HG02981 (cell line): ENCODE results near the gene MT1A.

Experiments used
- ATAC-seq: cut with Tn5 transposase; IDR thresholded peaks from one replicate; pipeline ENCODE4 v1.9.1; 2021; ENCODE audit warnings: mild to moderate bottlenecking, moderate library complexity; ENCODE audit not compliant: unreplicated experiment

The MT1A gene

GRCh38 chr16:56637814-56638750 lies at the start of gene MT1A:
Gene MT1A (plus strand): TSS chr16:56638666. CDS start chr16:56638739, 73 bp downstream.
- no peak for ATAC-seq

- ATAC-seq, result no peak
Observed at GRCh38 chr16:56588781-56589140, 49.7 kb upstream of the MT1A start.

- ATAC-seq, result no peak
Observed at GRCh38 chr16:56589141-56590039, 49.1 kb upstream of the MT1A start, which contains the start of gene MT3. Gene MT3 (plus strand): TSS chr16:56589528. CDS start chr16:56589591, 63 bp downstream.

DNA sequence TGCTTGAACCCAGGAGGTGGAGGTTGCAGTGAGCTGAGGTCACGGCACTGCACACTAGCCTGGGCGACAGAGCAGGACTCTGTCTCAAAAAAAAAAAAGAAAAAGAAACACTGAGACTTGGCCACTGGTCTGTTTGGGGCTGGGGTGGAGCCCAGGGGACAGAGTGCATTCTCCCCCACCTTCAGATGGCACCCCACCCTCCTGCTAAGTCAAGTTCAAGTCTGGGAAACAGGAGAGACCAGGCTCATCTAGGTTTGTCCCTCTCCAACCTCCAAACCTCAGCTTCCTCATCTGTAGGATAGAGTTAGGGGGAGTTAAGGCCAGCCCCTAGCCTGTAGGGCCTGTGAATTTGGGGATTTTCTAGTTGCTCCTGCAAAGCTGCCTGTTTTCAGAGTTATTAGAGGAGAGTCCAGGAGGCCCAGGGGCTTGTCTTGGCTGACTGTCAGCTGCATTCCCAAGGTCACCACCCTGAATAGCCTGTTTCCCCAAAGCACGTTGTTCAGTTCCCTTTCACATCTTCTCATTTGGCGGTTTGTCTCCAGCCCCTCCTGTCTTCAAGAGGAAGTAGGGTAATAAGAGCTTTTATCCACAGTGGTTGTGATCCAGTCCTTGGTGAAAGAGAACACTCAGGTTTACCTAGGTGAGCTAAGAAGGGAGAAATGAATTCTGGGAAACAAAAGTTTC lies 46.9 kb upstream of the MT1A start:
- no peak for ATAC-seq

DNA sequence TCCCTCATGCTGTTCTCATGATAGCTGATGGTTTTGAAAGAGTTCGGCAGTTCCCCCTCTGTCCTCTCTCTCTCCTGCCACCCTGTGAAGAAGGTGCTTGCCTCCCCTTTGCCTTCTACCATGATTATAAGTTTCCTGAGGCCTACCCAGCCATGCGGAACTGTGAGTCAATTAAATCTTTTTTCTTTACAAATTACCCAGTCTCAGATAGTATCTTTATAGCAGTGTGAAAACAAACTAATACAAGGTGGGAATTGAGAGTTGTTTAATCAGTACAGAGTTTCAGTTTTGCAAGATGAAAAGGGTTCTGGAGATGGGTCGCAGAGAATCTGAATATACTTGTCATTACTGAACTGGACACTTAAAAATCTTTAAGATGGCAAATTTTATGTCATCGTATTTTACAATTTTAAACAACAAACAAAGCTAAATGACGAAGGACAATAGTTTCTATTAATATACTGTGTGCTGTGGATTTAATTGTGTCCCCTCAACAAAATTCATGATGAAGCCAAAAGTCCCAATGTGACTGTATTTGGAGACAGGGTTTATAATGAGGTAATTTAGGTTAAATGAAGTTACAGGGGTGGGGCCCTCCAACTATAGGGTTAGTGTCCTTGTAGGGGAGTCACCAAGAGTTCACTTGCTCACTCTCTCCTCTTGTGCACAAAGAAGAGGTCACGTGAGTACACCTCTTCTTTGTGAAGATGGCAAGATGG lies 44.7 kb upstream of the MT1A start:
- ATAC-seq, result no peak

- no peak for ATAC-seq
Observed at GRCh38 chr16:56594292-56594619, 44.2 kb upstream of the MT1A start.

DNA sequence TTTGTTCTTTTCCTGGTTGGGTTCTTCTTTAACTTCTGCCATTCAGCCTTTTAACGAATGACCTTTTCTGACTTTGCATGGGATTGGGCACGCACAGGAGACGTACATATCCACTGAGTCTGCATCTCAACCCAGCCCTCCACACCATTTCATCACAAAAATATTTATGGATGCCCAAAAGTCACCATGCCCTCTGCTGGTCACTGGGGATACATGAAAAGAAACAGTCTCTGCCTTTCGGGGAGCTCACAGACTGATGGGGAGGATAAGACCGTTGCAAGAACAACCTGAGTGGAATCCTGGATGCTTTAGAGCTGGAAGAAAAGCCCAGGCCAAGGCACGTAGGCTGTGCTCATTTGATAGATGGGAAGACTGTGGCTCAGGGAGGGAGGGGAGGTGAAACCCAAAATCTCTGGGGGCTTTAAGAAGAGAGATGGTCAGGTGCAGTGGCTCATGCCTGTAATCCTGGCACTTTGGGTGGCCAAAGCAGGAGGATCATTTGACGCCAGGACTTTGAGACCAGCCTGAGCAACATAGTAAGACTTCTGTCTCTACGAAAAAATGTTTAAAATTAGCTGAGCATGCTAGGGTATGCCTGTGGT lies 38.0 kb upstream of the MT1A start:
- ATAC-seq, result no peak

DNA sequence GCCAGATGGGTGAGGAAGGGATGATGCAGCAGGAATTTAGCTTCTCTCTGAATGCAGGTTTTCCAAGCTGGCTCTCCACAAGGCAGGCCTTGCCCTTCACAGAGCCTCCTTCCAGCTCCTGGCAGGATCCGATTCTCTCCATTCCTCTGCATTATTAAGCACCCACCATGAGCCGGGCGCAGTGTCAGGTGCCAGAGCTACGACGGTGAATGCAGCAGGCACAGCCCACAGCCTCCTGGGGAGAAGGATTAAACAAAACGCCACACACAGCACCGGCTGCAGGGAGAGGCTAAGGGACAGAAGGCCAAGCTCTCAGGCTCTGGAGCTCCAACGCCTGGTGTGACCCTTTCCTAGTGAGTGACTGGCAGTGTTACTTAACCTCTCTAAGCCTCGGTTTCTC lies 37.1 kb upstream of the MT1A start:
- ATAC-seq, result no peak

GRCh38 chr16:56603589-56603988 lies 34.9 kb upstream of the MT1A start:
- ATAC-seq, result no peak

DNA sequence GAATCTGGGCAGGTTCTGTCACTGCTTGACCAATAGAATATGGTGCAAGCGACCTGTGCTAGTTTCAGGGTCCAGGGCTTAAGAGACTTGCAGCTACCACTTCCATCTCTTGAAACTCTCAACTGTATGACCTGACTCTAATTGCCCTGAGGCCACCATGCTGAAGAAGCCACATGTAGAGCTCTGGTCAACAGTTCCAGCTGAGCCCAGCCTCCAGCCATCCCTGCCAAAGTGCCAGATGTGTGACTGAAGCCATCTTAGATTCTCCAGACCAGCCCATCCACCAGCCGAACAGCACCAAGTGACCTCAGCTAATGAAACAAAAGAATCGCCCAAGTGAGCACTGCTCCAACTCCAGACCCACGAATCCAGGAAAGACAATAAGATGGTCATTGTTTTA lies 33.5 kb upstream of the MT1A start:
- ATAC-seq, result no peak

DNA sequence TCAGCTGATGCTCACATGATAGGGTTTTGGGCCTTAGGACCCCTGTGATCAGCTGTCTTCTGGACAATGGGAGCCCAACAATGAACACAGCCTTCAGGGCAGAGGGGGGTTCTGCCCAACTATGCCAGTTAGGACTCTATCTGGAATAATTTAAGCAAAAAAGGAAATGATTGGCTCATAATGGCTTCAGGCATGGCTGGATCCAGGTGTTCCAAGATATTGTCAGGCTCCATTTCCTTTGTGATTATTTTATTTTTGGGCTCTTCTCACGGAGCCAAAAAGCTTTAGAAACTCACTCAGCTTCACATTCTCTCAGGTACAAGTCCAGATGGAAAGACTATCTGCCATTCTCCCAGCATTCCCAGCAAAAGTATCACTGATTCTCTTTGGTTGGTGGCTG lies 33.0 kb upstream of the MT1A start:
- no peak for ATAC-seq

GRCh38 chr16:56606071-56606475 lies 32.4 kb upstream of the MT1A start:
- no peak for ATAC-seq

DNA sequence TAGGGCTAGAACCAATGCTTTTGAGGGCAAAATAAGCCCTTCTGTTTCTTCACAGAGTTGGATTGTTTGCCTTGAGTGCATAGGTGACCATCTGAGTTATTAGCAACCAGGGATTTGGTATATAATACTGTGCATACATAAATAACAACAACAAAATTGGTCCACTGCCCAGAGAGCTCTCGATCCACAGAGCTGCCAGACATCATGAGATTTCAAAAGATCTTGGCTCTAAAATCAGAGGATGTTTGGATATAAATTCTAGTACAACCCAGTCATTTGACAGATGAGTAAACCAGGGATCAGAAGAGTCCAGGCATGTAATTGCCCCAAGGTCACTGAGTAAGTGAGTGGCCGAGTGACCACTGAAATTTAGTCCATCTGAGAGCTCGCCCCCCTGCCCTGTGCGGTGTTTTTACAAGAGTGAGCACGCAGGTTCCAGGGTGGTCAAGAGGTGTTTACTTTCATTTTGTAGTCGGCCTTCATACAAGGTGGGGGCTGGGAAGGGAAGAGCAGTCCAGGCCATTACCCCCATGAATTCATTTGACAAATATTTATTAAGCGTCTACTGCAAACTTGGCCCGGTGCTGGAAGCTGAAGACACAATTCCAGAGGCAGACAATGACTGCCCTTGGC lies 31.9 kb upstream of the MT1A start:
- no peak for ATAC-seq

- no peak for ATAC-seq
Observed at GRCh38 chr16:56607109-56607618, 31.3 kb upstream of the MT1A start.

- no peak for ATAC-seq
Observed at GRCh38 chr16:56607675-56608042, 30.8 kb upstream of the MT1A start.

DNA sequence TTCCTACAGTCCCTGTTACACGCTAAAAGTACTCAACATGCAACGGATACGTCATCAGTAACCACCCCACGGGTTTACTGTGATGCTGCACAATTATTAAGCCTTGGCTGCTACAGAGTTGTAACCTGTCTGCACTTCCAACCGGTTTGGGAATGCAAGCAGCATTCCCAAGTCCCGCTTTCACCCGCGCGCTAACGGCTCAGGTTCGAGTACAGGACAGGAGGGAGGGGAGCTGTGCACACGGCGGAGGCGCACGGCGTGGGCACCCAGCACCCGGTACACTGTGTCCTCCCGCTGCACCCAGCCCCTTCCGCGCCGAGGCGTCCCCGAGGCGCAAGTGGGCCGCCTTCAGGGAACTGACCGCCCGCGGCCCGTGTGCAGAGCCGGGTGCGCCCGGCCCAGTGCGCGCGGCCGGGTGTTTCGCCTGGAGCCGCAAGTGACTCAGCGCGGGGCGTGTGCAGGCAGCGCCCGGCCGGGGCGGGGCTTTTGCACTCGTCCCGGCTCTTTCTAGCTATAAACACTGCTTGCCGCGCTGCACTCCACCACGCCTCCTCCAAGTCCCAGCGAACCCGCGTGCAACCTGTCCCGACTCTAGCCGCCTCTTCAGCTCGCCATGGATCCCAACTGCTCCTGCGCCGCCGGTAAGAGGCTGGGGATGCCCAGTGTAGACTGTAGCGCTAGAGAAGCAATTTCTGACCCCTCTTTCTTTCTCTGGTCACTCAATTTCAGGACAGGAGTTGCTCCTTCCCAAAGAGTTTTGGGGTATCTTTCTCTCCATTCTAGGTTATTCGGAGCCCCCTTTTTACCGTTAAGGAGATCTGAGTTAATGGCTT lies 30.2 kb upstream of the MT1A start, which contains the start of gene MT2A:
TSS of gene MT2A (plus strand) at position 542 of the 833 bp plus-strand sequence. CDS start at position 614, 72 bp downstream.
- peak; percentile 87 for ATAC-seq

DNA sequence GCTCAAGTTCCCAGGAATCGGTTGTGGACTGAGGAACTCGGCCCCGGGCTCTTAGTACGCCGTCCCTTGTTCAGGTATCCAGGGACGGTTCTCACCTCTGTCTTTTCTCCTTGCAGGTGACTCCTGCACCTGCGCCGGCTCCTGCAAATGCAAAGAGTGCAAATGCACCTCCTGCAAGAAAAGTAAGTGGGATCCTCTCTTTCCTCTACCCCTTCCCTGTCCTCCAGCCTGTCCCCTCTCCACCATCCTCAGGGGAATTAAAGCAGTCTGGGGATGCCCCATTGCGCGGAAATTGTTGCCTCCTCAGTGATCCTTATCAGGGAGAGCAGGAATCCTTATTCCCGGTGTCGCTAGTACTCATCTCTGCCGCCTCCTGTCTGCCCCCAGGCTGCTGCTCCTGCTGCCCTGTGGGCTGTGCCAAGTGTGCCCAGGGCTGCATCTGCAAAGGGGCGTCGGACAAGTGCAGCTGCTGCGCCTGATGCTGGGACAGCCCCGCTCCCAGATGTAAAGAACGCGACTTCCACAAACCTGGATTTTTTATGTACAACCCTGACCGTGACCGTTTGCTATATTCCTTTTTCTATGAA lies 29.5 kb upstream of the MT1A start:
- no peak for ATAC-seq

DNA sequence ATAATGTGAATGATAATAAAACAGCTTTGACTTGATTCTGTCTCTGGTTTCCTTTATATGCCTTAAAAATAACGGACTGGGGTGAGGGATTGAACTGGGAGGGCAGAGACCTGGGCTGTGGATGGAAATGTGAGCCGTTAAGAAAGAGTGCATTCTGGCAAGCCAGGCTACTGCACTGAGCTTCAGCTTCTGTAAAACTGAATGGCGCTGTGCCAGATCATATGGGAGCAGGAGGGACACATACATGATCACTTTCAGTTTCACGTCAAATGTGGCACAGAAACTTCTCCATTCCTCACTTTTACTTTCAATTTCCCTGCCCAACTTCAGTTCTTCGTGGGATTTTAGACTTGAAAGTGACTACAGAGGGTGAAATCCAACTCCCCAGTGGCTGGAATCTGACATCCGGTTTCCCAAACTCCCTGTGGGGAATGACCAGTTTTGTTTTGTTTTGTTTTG lies 29.0 kb upstream of the MT1A start:
- peak; percentile 42 for ATAC-seq
